Measurements from ENCODE around the gene RIT2. TPM values are rescaled to one million over a fixed set of nuclear protein-coding genes. Genes with fewer than 3 reads are reported as not detected.
"Not testable (repeated sequence)": the region's sequence is repeated elsewhere in the genome, so short reads cannot be mapped to it uniquely, and the experiment has no call there.

Gene RIT2
- total RNA-seq, 4 donors from 2014 or later, result not detected

GRCh38 chr18:42745931-42746330, 369.6 kb downstream of the RIT2 start:
- intact Hi-C loops (cut with DNase I; ENCODE audit: low total_unique reads) (no loop called here), in situ Hi-C loops (cut with MboI; ENCODE audit: low sequenced_read_pairs in 4 of 4) (no loop called here)
- TF ChIP-seq POLR2A (IDR thresholded peaks at IDR 0.05), result no peak
- TF ChIP-seq, protein P1, sequence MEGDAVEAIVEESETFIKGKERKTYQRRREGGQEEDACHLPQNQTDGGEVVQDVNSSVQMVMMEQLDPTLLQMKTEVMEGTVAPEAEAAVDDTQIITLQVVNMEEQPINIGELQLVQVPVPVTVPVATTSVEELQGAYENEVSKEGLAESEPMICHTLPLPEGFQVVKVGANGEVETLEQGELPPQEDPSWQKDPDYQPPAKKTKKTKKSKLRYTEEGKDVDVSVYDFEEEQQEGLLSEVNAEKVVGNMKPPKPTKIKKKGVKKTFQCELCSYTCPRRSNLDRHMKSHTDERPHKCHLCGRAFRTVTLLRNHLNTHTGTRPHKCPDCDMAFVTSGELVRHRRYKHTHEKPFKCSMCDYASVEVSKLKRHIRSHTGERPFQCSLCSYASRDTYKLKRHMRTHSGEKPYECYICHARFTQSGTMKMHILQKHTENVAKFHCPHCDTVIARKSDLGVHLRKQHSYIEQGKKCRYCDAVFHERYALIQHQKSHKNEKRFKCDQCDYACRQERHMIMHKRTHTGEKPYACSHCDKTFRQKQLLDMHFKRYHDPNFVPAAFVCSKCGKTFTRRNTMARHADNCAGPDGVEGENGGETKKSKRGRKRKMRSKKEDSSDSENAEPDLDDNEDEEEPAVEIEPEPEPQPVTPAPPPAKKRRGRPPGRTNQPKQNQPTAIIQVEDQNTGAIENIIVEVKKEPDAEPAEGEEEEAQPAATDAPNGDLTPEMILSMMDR (IDR thresholded peaks at IDR 0.05 in 4 of 5, conservative IDR thresholded peaks at IDR 0.05 in 1 of 5), result no peak
- no peak overlapping the region for H3K4me3 ChIP-seq
- no peak overlapping the region for H3K27ac ChIP-seq
- no peaks in the 10 kb centered on the region for H3K36me3 ChIP-seq
- H3K9me3 ChIP-seq, result no peaks in the 10 kb centered on the region
- H3K27me3 ChIP-seq, result no peaks in the 10 kb centered on the region
- ATAC-seq (no peak), DNase-seq (no peak)
- no peaks in the 10 kb centered on the region for H3K4me1 ChIP-seq

DNA sequence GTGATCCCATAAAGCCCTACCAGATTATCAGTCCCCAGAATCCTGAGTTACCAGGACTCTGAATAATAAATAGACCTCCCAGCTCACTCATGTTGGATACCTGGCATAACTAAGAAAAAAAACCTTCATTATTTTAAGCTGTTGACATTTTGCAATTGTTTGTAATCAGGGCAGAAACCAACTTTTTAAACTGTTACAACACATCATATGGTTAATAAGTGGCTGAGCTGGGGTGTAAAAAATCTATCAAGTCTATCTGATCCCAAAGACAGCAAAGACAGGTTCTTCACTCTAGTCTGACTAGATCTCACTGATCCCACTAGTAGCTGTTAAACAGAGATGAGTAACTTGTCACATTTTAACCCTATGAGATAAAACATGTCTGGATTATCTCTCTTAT, 370.3 kb downstream of the RIT2 start:
- TF ChIP-seq POLR2A (IDR thresholded peaks at IDR 0.05), result no peak
- TF ChIP-seq, protein P1 (IDR thresholded peaks at IDR 0.05 in 4 of 5, conservative IDR thresholded peaks at IDR 0.05 in 1 of 5), result no peak
- DNase-seq (no peak), ATAC-seq (no peak)
- in situ Hi-C loops (cut with MboI; ENCODE audit: low sequenced_read_pairs in 4 of 4), result no loop called here
- H3K27me3 ChIP-seq, result no peaks in the 10 kb centered on the region
- H3K27ac ChIP-seq, result no peak overlapping the region
- H3K9me3 ChIP-seq, result no peaks in the 10 kb centered on the region
- intact Hi-C loops (cut with DNase I; ENCODE audit: low total_unique reads), result no loop called here
- no peak overlapping the region for H3K4me3 ChIP-seq
- no peaks in the 10 kb centered on the region for H3K4me1 ChIP-seq
- no peaks in the 10 kb centered on the region for H3K36me3 ChIP-seq

DNA sequence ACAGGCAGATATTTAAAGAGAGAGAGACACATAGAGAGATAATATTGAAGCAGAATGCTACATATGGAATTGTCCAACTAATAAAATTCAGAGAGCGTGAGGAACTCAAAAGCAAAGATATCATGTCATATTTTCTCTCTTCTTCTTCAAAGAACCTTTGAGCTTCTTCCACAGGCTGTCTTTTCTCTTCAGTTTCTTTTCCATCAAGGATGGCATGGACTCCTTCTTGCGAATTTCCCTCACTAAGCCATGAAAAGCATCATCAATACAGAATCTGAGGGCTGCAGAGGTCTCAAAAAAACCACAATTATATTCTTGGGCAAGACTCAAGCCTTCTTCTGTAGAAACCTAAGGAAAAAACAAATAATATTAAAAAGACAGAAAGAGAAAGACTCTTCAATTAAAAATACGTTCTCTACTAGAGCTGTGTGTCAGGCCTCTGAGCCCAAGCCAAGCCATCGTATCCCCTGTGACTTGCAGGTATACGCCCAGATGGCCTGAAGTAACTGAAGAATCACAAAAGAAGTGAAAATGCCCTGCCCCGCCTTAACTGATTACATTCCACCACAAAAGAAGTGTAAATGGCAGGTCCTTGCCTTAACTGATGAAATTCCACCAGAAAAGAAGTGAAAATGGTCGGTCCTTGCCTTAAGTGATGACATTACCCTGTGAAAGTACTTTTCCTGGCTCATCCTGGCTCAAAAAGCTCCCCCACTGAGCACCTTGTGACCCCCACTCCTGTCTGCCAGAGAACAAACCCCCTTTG, 371.9 kb downstream of the RIT2 start:
- intact Hi-C loops (cut with DNase I; ENCODE audit: low total_unique reads) (no loop called here), in situ Hi-C loops (cut with MboI; ENCODE audit: low sequenced_read_pairs in 4 of 4) (no loop called here)
- H3K9me3 ChIP-seq, result no peaks in the 10 kb centered on the region
- no peak overlapping the region for H3K4me3 ChIP-seq
- no peaks in the 10 kb centered on the region for H3K27me3 ChIP-seq
- no peak for DNase-seq
- H3K27ac ChIP-seq, result no peak overlapping the region
- H3K4me1 ChIP-seq, result no peaks in the 10 kb centered on the region
- ATAC-seq, result no peak
- H3K36me3 ChIP-seq, result no peaks in the 10 kb centered on the region
- TF ChIP-seq, protein P1 (IDR thresholded peaks at IDR 0.05 in 4 of 5, conservative IDR thresholded peaks at IDR 0.05 in 1 of 5), result no peak
- no peak for TF ChIP-seq POLR2A (IDR thresholded peaks at IDR 0.05)

DNA sequence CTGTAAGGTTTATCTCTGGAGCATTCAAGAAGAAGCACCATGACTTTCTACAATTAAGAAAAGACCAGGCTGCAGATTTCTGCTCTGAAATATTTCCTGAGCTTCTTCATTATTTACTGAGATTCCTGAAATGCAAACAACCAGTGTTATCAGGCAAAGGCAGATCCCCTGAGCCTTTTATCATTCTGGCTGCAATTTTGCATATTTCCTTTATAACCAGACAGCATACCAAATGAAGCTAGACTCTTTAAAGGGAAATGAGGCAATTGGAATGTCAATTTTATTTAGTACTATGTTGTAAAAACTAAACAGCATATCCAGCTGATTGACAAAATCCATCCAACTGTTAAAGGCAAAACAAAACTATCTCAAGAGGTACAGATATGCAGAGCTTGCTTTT, 372.5 kb downstream of the RIT2 start:
- H3K4me1 ChIP-seq, result no peaks in the 10 kb centered on the region
- DNase-seq (no peak), ATAC-seq (no peak)
- TF ChIP-seq, protein P1 (IDR thresholded peaks at IDR 0.05 in 4 of 5, conservative IDR thresholded peaks at IDR 0.05 in 1 of 5), result no peak
- in situ Hi-C loops (cut with MboI; ENCODE audit: low sequenced_read_pairs in 4 of 4) (no loop called here), intact Hi-C loops (cut with DNase I; ENCODE audit: low total_unique reads) (no loop called here)
- no peaks in the 10 kb centered on the region for H3K27me3 ChIP-seq
- H3K4me3 ChIP-seq, result no peak overlapping the region
- no peaks in the 10 kb centered on the region for H3K9me3 ChIP-seq
- no peaks in the 10 kb centered on the region for H3K36me3 ChIP-seq
- no peak overlapping the region for H3K27ac ChIP-seq

DNA sequence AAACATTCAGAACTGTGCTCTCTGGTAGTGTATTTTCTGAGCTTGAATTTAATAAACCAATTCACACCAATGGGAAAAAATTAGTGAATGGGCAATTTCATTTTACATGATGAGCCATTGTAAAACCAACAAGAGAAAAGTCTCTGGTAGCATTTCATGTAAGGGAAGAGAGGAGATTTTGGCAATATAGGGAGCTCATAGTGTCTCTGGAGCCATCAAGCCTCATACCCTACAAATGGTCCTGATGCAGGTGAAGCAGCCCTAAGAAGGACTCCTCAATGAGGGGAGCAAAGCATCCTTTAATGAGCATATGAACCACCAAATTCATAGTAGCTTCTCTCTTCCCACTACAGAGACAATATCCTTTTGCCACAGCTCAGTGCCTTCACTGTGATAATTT, 373.0 kb downstream of the RIT2 start:
- no peaks in the 10 kb centered on the region for H3K27me3 ChIP-seq
- intact Hi-C loops (cut with DNase I; ENCODE audit: low total_unique reads) (no loop called here), in situ Hi-C loops (cut with MboI; ENCODE audit: low sequenced_read_pairs in 4 of 4) (no loop called here)
- no peak overlapping the region for H3K27ac ChIP-seq
- no peak for ATAC-seq
- DNase-seq, result no peak
- H3K4me1 ChIP-seq, result no peaks in the 10 kb centered on the region
- TF ChIP-seq POLR2A (IDR thresholded peaks at IDR 0.05), result no peak
- TF ChIP-seq, protein P1 (IDR thresholded peaks at IDR 0.05 in 4 of 5, conservative IDR thresholded peaks at IDR 0.05 in 1 of 5), result no peak
- H3K9me3 ChIP-seq, result no peaks in the 10 kb centered on the region
- H3K4me3 ChIP-seq, result no peak overlapping the region
- H3K36me3 ChIP-seq, result no peaks in the 10 kb centered on the region

DNA sequence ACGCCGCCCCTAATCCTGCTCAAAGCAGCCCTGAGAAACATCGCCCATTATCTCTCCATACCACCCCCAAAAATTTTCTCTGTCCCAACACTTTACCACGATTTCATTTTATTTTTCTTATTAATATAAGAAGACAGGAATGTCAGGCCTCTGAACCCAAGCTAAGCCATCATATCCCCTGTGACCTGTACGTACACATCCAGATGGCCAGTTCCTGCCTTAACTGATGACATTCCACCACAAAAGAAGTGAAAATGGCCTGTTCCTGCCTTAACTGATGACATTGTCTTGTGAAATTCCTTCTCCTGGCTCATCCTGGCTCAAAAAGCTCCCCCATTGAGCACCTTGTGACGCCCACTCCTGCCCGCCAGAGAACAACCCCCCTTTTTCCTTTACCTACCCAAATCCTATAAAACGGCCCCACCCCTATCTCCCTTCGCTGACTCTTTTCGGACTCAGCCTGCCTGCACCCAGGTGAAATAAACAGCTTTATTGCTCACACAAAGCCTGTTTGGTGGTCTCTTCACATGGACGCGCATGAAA, 373.6 kb downstream of the RIT2 start:
- H3K9me3 ChIP-seq; ATAC-seq; in situ Hi-C loops (cut with MboI; ENCODE audit: low sequenced_read_pairs in 4 of 4); H3K4me1 ChIP-seq; H3K27ac ChIP-seq; H3K36me3 ChIP-seq; intact Hi-C loops (cut with DNase I; ENCODE audit: low total_unique reads); H3K4me3 ChIP-seq; H3K27me3 ChIP-seq; DNase-seq: not testable (repeated sequence)

DNA sequence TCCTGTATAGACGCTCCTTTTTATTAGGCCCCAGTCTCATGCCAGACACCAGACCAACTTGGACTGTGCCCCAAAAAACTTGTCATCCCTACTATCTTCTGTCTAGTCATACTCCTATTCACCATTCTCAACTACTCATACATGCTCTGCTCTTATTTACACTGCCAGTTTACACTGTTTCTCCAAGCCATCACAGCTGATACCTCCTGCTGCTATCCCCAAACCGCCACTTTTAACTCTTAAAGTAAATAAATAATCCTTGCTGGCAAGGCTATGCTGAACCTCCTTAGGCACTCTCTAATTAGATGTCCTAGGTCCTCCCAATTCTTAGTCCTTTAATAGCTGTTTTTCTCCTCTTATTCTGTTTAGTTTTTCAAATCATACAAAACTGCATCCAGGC, 374.2 kb downstream of the RIT2 start:
- H3K9me3 ChIP-seq; ATAC-seq; in situ Hi-C loops (cut with MboI; ENCODE audit: low sequenced_read_pairs in 4 of 4); H3K36me3 ChIP-seq; H3K4me1 ChIP-seq; H3K27ac ChIP-seq; H3K4me3 ChIP-seq; DNase-seq; H3K27me3 ChIP-seq; intact Hi-C loops (cut with DNase I; ENCODE audit: low total_unique reads): not testable (repeated sequence)
